Activated naive CD8-positive, alpha-beta T cell treated with anti-CD3 and anti-CD28 coated beads, Interleukin-2, amount 50 U/mL, for 16 hours (primary cell): ENCODE results near the gene TMC4.
"Not testable (repeated sequence)": the region's sequence is repeated elsewhere in the genome, so short reads cannot be mapped to it uniquely, and the experiment has no call there.

Experiments
- DNase-seq: peaks from one replicate; pipeline ENCODE4 v3.0.0-alpha.2; 2020; ENCODE audit warnings: low read depth, low spot score

TMC4 gene

DNA sequence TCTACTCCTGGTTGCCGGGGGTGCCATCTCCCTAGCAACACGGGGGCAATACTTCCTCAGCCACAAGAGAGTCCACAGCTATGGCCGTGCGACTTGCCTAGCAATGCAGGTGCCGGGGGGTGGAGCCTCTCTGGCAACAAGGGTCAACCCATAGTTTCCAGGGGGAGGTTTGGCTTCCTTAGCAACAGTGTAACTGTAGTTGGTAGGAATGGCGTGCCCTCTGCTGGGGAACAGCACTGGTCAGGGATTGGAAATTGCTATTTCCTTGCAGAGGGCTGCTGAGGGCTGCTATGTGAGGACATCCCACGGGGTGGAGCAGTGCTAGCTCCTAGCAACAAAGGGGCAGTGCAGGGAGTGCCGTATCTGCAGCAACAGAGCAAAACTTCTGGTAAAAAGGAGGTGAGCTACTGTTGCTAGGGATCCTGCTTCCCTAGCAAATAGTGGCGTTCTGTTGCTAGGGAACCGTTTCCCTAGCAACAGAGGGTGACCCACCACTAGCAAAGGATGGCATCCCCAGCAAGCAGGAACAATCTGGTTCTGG lies 7.0 kb upstream of the TMC4 start:
- no peak for DNase-seq

DNA sequence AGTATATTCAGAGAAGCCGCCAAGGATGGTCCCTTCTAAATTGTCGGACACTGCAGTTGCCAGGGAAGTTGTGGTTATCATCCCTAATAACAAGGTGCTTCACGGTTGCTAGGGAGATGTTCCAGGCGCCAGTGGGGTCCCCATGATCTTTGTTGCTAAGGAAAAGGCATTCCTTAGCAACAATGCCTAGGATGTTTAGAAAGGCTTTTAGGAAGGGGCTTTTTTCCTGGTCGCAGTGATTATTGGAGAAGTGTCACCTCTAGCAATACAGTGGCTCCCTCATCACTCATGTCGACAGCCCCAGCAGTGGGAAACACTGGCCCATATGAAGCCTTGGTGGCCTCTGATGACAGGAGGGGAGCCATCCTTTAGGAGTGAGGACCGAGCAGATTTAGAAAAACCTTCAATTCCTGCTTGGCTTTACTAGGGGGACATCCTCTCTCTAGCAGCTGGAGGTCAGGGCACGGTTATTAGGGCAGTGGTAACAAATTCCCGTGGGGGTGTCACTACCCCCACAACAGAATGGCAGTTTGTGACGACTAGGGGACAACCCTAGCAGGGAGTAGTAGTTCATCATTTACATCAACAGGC lies 6.4 kb upstream of the TMC4 start:
- no peak for DNase-seq

DNA sequence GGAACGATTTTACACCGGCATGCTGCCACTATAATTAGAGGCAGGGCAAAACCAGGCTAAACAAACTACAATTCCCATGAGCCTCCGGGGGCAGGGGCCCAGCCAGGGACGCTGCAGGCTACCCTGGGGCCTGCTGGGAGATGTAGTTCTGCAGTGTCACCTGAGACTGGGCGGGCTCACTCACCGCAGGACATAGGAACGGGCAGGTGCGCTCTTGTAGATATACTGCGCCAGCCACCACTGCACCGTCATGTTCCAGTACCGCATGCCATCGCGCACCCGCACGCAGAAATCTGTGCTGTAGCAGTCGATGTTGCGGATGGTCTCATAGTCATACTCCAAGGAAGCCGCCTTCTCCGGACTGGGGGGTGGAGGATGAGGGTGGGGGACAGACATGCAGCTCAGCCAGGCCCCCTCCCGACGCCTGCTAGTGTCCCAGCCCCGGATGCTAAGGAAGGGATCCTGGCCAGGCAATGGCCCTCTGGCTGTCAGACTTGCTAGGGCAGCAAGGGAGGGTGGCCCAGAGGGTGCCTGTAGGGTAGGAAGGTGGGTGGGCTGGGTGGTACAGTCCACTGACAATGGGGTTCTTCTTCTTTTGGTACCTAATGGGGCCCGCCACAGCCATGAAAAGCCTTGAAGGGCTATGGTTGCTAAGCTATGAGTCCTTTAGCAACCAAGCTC lies 5.8 kb upstream of the TMC4 start:
- DNase-seq = no peak

- DNase-seq = no peak
Observed at GRCh38 chr19:54173951-54174834, 1.2 kb upstream of the TMC4 start.

- DNase-seq = no peak
Observed at GRCh38 chr19:54173359-54173699, 369 bp upstream of the TMC4 start.

DNA sequence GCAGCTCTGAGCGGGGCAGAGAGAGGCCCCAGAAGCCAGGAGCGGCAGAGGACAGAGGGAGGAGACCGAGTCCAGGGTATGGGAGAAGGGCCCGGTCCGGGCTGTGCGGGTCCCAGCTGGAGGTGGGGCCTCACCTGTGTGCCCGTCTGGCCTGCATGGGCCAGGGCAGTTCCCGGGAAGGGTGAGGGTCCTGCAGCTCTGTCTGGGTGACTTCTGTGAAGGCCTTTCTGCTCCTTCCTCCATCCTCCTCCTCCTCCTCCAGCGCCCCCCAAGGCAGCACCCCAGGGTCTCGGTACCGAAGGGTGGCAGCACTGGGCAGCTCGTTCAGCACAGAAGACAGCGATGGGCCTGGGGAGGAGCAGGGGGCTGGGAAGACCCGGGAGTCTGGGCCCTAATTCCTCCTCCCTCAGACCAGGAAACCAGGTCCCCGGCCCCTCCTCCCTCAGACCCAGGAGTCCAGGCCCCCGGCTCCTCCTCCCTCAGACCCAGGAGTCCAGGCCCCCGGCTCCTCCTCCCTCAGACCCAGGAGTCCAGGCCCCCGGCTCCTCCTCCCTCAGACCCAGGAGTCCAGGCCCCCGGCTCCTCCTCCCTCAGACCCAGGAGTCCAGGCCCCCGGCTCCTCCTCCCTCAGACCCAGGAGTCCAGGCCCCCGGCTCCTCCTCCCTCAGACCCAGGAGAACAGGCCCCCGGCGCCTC lies 1.1 kb downstream of the TMC4 start:
- DNase-seq = not testable (repeated sequence)

- no peak for DNase-seq
Observed at GRCh38 chr19:54169149-54169740, 3.7 kb downstream of the TMC4 start.

DNA sequence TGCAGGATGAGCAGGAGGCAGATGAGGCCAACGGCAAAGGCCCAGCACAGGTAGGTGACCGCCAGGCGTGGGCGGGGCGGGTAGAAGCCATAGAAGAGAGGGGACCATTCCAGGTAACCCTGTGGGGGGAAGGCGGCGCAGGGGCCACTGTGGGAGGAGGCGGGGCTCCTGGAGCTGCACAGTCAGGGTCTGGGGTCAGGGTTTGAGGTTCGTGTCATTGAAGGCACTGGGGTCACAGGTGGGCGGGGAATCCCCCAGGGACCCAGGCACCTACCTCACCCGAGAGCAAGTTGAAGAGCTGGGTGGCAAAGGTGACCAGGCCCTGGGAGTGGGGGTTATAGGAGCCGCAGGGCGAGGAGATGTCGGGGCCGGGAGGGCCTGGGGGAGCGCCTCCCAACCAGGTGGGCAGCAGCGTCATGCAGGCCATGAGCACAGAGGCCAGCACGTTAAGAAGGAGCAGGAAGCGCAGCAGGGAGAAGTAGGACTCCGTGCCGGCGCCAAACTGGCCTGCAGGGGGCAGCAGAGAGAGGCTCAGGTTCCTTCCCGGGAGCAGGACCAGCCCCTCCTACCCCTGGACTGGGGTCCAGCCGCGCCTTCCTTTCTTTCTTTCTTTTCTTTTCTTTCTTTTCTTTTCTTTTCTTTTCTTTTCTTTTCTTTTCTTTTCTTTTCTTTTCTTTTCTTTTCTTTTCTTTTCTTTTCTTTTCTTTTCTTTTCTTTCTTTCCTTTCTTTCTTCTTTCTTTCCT lies 4.6 kb downstream of the TMC4 start:
- peak; percentile 81 for DNase-seq

GRCh38 chr19:54165222-54165621 lies 7.7 kb downstream of the TMC4 start:
- DNase-seq = no peak

GRCh38 chr19:54164369-54165068 lies 8.4 kb downstream of the TMC4 start:
- DNase-seq = no peak

DNA sequence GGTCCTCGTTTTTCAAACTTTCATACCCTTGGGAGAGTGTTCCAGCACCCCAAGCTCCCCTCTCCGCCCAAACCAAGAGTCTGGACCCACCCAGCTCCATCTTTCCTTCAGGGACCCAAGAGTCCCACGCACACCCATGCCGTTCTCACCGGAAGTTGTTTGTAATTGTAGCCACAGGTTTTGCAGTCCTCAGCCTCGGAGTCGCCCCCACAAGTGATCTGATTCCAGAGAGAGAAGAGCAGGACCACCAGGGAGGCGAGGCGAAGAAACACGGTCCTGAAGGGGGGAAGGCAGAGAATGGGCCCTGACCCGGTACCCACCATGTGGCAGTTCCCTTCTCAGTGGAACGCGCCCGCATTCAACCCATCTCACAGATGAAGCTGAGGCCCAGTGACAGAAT lies 10.1 kb downstream of the TMC4 start:
- DNase-seq = no peak

DNA sequence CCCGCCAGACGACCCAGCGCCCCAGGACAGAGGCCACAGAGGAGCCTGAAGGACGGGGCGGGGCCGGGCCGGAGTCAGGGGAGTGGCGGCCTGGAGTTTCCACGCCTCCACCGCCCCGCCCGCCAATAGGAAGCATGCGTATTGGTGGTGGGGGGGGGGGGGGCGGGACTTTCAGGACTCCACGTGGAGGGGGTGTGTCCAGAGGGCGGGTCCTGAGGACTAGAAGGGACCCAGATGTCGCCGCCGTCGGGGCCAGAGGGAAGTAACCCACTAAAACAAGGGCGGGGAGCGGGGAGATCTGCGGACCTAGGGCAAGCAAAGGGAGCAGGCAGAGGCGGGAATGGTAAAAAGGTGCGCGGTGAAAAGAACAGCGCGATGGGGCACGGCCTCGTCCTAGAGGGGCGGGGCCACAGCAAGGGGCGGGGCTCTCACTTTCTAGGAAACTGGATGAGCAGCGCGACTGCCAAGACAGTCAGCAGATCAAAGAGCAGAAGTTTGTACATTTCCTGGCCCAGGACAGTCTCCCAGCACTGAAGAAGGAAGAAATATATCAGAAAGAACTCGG lies 10.6 kb downstream of the TMC4 start:
- DNase-seq = peak; percentile 61

DNA sequence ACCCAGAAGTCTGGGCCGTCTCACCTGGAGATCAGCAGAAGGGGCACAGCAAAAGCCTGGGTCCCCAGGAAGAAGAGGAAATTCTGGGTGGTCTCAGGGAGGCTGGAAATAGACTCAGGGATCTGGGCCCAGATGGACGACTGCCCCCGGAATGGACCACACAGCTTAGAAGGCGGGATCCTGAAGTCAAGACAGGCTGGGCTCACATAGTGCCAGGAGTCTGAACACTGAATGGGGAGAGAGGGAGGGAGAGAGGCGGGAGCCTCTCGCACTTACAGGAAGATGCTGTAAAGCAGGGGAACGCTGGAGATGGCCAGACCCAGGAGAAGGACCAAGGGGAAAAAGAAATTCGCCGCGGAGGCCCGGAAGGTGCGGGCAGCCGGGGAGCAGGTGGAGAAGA lies 12.1 kb downstream of the TMC4 start:
- DNase-seq = no peak

- no peak for DNase-seq
Observed at GRCh38 chr19:54160182-54160811, 12.7 kb downstream of the TMC4 start.

DNA sequence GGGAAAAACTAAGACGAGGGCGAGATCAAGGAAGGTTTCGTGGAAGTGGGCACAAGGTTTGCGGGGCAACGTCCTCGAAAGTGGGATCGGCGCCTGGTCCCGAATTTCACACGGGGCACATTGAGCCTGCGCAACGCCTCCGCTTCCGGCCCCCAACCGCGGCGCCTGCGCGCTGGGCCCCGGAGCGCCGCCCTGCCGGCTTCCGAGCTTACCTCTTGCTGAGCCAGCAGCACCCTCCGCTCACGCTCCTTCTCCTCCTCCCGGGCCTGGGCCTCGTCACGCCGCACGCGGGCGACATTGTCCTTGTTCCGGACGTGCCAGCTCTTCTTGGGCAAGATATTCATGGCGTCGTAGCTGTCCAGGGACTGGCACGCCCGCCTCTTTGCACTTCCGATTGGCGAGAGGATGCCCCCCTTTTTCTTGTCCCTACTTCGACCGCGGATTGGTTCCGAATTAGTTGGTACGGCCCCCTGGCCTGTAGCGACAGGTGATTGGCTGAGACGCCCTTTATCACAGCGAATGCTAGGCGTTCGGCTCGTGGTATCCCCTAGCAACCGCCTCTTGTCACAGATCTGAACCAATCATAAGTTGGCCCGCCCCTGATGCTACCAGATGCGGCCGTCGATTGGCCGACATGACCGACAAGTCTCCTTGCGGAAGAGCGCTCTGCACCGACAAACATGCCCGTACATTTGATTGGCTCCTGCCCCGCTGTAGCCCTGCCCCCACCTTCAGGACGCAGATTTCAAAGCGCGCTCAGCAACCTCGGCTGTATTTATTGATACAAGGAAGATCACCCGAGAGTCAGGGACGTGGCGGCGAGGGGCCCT lies 13.4 kb downstream of the TMC4 start, which contains the start of gene LENG1:
LENG1 (minus strand) TSS at position 370 of the 830 bp plus-strand sequence; CDS start at position 344, 26 bp downstream.
- DNase-seq = peak; percentile 97

DNA sequence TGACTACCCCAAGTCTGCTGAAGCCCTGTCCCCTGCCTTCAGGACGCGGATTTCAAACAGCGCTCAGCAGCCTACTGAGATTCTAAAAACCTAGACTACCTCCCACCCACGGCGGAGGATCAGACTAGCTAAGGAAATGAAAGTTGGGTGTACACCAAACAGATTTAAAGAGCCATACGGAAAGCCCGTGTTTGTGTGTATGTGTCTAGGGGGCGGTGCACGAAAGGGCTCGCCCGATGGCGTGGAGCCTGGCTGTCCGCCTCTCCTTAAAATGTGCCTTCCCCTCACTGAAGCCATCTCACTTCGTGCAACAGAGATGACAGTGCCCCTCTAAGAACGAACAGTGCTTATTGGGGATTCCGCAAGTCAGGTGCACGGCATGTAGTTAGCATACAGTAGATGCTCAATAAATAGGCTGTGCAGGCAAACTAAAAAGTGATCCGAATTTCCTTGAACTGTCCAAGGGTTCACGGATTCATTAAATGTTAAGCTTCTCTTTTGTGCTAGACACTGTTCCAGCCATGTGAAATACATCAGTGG lies 14.1 kb downstream of the TMC4 start:
- DNase-seq = no peak

- DNase-seq = no peak
Observed at GRCh38 chr19:54156953-54157352, 16.0 kb downstream of the TMC4 start.

DNA sequence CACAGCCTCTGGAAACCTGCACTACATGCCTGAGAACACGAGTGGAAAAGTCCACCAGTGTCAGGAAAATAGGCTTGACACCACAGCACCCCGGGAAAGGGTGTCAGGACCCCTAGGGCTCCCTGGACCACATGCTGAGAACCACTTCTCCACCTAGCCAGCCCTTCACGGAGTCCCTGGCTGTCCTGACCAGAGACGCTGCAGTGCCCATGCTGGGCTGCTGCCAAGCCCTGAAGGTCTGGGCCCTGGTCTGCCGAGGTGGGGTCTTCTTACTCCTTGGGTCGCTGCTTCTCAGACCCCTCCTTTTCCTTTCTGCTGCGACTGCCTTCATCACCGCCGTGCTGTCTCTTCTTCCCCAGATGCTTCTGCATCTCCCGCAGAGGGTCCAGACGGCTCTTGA lies 16.5 kb downstream of the TMC4 start:
- DNase-seq = no peak
